ENCODE data around the gene ILF3. TPM values are rescaled to one million over a fixed set of nuclear protein-coding genes. Genes with fewer than 3 reads are reported as not detected.

Gene ILF3
- total and polyA plus RNA-seq, 2 of the 13 experiments (the other 11 are each of a cell fraction or from before 2014, with no cell fraction given) = 120 to 173 TPM

- TF ChIP-seq ZBTB26 (CRISPR knock-in tag; IDR thresholded peaks at IDR 0.05; ENCODE audit: borderline replicate concordance) (peak; percentile 93), CCAR2 (optimal IDR thresholded peaks at IDR 0.05; ENCODE audit: low read depth, low read length) (no peak), BRCA1 (CRISPR knock-in tag; IDR thresholded peaks at IDR 0.05) (peak; percentile 91), ZFP62 (CRISPR knock-in tag; IDR thresholded peaks at IDR 0.05) (no peak), ZNF713 (CRISPR knock-in tag; IDR thresholded peaks at IDR 0.05) (no peak), TMF1 (CRISPR knock-in tag; IDR thresholded peaks at IDR 0.05; ENCODE audit: low read depth) (peak; percentile 86; the same call in 1 of the 2 replicates), ATF7 (IDR thresholded peaks at IDR 0.05) (no peak), ATF7 (CRISPR knock-in tag; IDR thresholded peaks at IDR 0.05) (no peak), ZNF350 (CRISPR knock-in tag; IDR thresholded peaks at IDR 0.05; ENCODE audit: borderline replicate concordance, low read depth) (peak; percentile 59; the same call in 1 of the 2 replicates), NCOA2 (CRISPR knock-in tag; IDR thresholded peaks at IDR 0.05) (peak; percentile 73), SOX6 (IDR thresholded peaks at IDR 0.05) (no peak), SOX6 (CRISPR knock-in tag; IDR thresholded peaks at IDR 0.05) (peak; percentile 48; the same call in 1 of the 2 replicates), ZKSCAN5 (CRISPR knock-in tag; IDR thresholded peaks at IDR 0.05) (no peak), ZNF543 (CRISPR knock-in tag; IDR thresholded peaks at IDR 0.05) (peak; percentile 85; the same call in 1 of the 2 replicates), ZSCAN20 (CRISPR knock-in tag; IDR thresholded peaks at IDR 0.05; ENCODE audit: borderline replicate concordance) (peak; percentile 73; the same call in 1 of the 2 replicates), RBAK (CRISPR knock-in tag; IDR thresholded peaks at IDR 0.05) (no peak), ZBTB8A (CRISPR knock-in tag; IDR thresholded peaks at IDR 0.05; ENCODE audit: borderline replicate concordance, low read depth) (no peak), KLF12 (CRISPR knock-in tag; IDR thresholded peaks at IDR 0.05; ENCODE audit: borderline replicate concordance) (peak; percentile 60; the same call in 1 of the 2 replicates), ZNF18 (CRISPR knock-in tag; IDR thresholded peaks at IDR 0.05; ENCODE audit: insufficient replicate concordance) (peak; percentile 78), FIP1L1 (IDR thresholded peaks at IDR 0.05; ENCODE audit: borderline replicate concordance, insufficient read depth, low read depth, low read length) (no peak), LBX2 (CRISPR knock-in tag; IDR thresholded peaks at IDR 0.05; ENCODE audit: borderline replicate concordance) (peak; percentile 71; the same call in 1 of the 2 replicates), ZNF530 (CRISPR knock-in tag; IDR thresholded peaks at IDR 0.05; ENCODE audit: low read depth) (peak; percentile 86), KAT7 (CRISPR knock-in tag; IDR thresholded peaks at IDR 0.05; ENCODE audit: borderline replicate concordance) (0 out of 2 replicates have a peak, but pooled peaks have one; percentile 69), ZNF598 (CRISPR knock-in tag; IDR thresholded peaks at IDR 0.05; ENCODE audit: borderline replicate concordance) (peak; percentile 52; the same call in 1 of the 2 replicates), ARNT2 (CRISPR knock-in tag; IDR thresholded peaks at IDR 0.05; ENCODE audit: low read depth) (peak; percentile 74; the same call in 1 of the 2 replicates)
Observed at GRCh38 chr19:10695401-10696398, 41.6 kb downstream of the ILF3 start (continued).

Data from HepG2 (cell line).